Sigmoid colon (tissue), 7 donors: Measurements from ENCODE around the gene UBE2S. TPM values are rescaled to one million over a fixed set of nuclear protein-coding genes. Genes with fewer than 3 reads are reported as not detected.

ENCODE experiments used
- DNase-seq: peaks from one replicate; pipeline ENCODE4 v3.0.0-alpha.2; 2019
- H3K27ac ChIP-seq, 4 donors: fragments of 200-600 bp; sonication (generic); one replicate each; pipeline ENCODE4 v1.5.1; 2016 to 2019; ENCODE audit warnings: mild to moderate bottlenecking in 1 of 4
- H3K27me3 ChIP-seq, 3 donors: fragments of 200-600 bp; sonication (generic); one replicate each; pipeline ENCODE4 v1.5.1; 2019; ENCODE audit warnings: mild to moderate bottlenecking in 1 of 3
- H3K36me3 ChIP-seq, 4 donors: fragments of 200-600 bp; sonication (generic); one replicate each; pipeline ENCODE4 v1.5.1; 2016 to 2019
- H3K4me1 ChIP-seq, 4 donors: fragments of 200-600 bp; sonication (generic); one replicate each; pipeline ENCODE4 v1.5.1; 2017 to 2019
- H3K4me3 ChIP-seq, 4 donors: fragments of 200-600 bp; sonication (generic); one replicate each; pipeline ENCODE4 v1.5.1; 2017 to 2019; ENCODE audit warnings: mild to moderate bottlenecking in 2 of 4, moderate library complexity in 1 of 4
- H3K9me3 ChIP-seq, 4 donors: fragments of 200-600 bp in 3 of 4; sonication (generic) in 3 of 4; one replicate each; pipeline versions ENCODE4 v1.5.1 to v1.6.1; 2013 to 2019
- POLR2A ChIP-seq, 2 donors: fragments of 450-650 bp; IDR thresholded peaks; one replicate each; pipeline ENCODE4 v1.6.1; 2016; ENCODE audit warnings: antibody characterized with exemption in 2 of 2, mild to moderate bottlenecking in 2 of 2, moderate library complexity in 2 of 2
- WGBS, 2 donors: extraction: QIAGEN DNeasy Blood & Tissue Kit; methylation state at CpG; one replicate each; pipeline ENCODE4 v1.1.7; 2013; 5-methylcytosine and 5-hydroxymethylcytosine counted together
- intact Hi-C: fragments of 100-400 bp; cut with DNase I; formaldehyde crosslinking; loops from one replicate; pipeline ENCODE4 v1.15.1; 2023
- polyA plus RNA-seq, 3 donors: library from polyadenylated mRNA; stranded (reverse); fragments of 200-250 nt; gene quantifications; one replicate each; pipeline ENCODE4 v1.2.3, GENCODE V29; 2013
- total RNA-seq, 4 donors: library from RNA; depleted of rRNA; stranded (reverse); fragments of >200 nt; gene quantifications; one replicate each; pipeline ENCODE4 v1.1.0, GENCODE V29; 2016
- donor health status: healthy with polysubstance abuse.
- donor health status: Bipolar disorder and iron deficiency.
- donor health status: healthy.

UBE2S gene
- total and polyA plus RNA-seq, 7 donors: 6.6 to 32.6 (median 16.2) TPM

- Histone ChIP-seq H3K27me3 (peaks cover 28 to 62% (median 50%) of the 10 kb centered on the region in 3 donors), H3K36me3 (peaks cover 0 to 14% (median 4%) of the 10 kb centered on the region in 4 donors), H3K4me1 (peaks cover 0 to 19% (median 17%) of the 10 kb centered on the region in 4 donors), H3K9me3 (no peaks in the 10 kb centered on the region), H3K27ac (no peak overlapping the region), H3K4me3 (no peak overlapping the region)
- TF ChIP-seq POLR2A (IDR thresholded peaks at IDR 0.05): no peak
- DNase-seq: no peak
- WGBS, 2 donors: 58 to 67% methylated on average over 11 of the region's 11 CpGs
- intact Hi-C loops: no loop called here
Observed at GRCh38 chr19:55350620-55351315, 56.8 kb downstream of the UBE2S start.

Other genes starting within 250 kb of the UBE2S start
Only the 30 nearest of the 32 such genes appear.
- 1 to 10 TPM in 3 of 4 donors, under 1 TPM in 1; 0.99 to 7.8 (median 2.4) TPM for gene SYT5, start 227.5 kb downstream of the UBE2S start, total RNA-seq
- gene SYT5, start 227.5 kb downstream of the UBE2S start, polyA plus RNA-seq: 1 to 10 TPM in 2 of 3 donors, under 1 TPM in 1; 0.69 to 9.6 (median 1.6) TPM
- 1 to 10 TPM in 3 of 4 donors, under 1 TPM in 1; 0.95 to 4.3 (median 2.0) TPM for gene PTPRH, start 198.3 kb downstream of the UBE2S start, total RNA-seq
- 10 to 100 TPM; 31.2 to 61.3 (median 33.3) TPM for gene PTPRH, start 198.3 kb downstream of the UBE2S start, polyA plus RNA-seq
- gene TMEM86B, start 179.0 kb downstream of the UBE2S start, total RNA-seq: 1 to 10 TPM; 1.1 to 3.6 (median 1.8) TPM
- 1 to 10 TPM in 2 of 3 donors, under 1 TPM in 1; 0.69 to 7.9 (median 1.8) TPM for gene TMEM86B, start 179.0 kb downstream of the UBE2S start, polyA plus RNA-seq
- gene PPP6R1, start 148.8 kb downstream of the UBE2S start, total RNA-seq: 10 to 100 TPM; 17.1 to 46.8 (median 24.9) TPM
- gene PPP6R1, start 148.8 kb downstream of the UBE2S start, polyA plus RNA-seq: 10 to 100 TPM; 19.8 to 78.1 (median 22.9) TPM
- 10 to 100 TPM; 19.7 to 30.5 (median 23.8) TPM for gene HSPBP1, start 127.7 kb downstream of the UBE2S start, total RNA-seq
- gene HSPBP1, start 127.7 kb downstream of the UBE2S start, polyA plus RNA-seq: 10 to 100 TPM; 31.8 to 62.7 (median 32.4) TPM
- gene BRSK1, start 123.8 kb downstream of the UBE2S start, total RNA-seq: 10 to 100 TPM in 2 of 4 donors, 1 to 10 TPM in 2; 3.9 to 20.6 (median 10.8) TPM
- gene BRSK1, start 123.8 kb downstream of the UBE2S start, polyA plus RNA-seq: 1 to 10 TPM in 2 of 3 donors, not detected in 1; 2.9 to 4.2 TPM
- 1 to 10 TPM in 3 of 4 donors, not detected in 1; 2.4 to 6.1 (median 4.1) TPM for gene TMEM150B, start 82.4 kb downstream of the UBE2S start, total RNA-seq
- gene TMEM150B, start 82.4 kb downstream of the UBE2S start, polyA plus RNA-seq: 10 to 100 TPM in 2 of 3 donors, 1 to 10 TPM in 1; 8.4 to 18.7 (median 11.8) TPM
- gene KMT5C, start 67.9 kb downstream of the UBE2S start, total RNA-seq: 10 to 100 TPM in 2 of 4 donors, 1 to 10 TPM in 2; 7.5 to 12.7 (median 9.6) TPM
- gene KMT5C, start 67.9 kb downstream of the UBE2S start, polyA plus RNA-seq: 10 to 100 TPM in 1 of 3 donors, 1 to 10 TPM in 2; 3.0 to 14.8 (median 3.5) TPM
- under 1 TPM in 1 of 4 donors, not detected in 3; 0.16 TPM for gene COX6B2, start 53.1 kb downstream of the UBE2S start, total RNA-seq
- 1 to 10 TPM in 2 of 3 donors, under 1 TPM in 1; 0.60 to 3.8 (median 1.4) TPM for gene COX6B2, start 53.1 kb downstream of the UBE2S start, polyA plus RNA-seq
- gene GARIN5B, start 44.5 kb downstream of the UBE2S start, total RNA-seq: not detected
- not detected for gene GARIN5B, start 44.5 kb downstream of the UBE2S start, polyA plus RNA-seq
- 1 to 10 TPM in 1 of 4 donors, under 1 TPM in 1, not detected in 2; 0.81 to 4.4 TPM for gene IL11, start 37.3 kb downstream of the UBE2S start, total RNA-seq
- gene IL11, start 37.3 kb downstream of the UBE2S start, polyA plus RNA-seq: under 1 TPM in 1 of 3 donors, not detected in 2; 0.74 TPM
- not detected for gene TMEM190, start 31.0 kb downstream of the UBE2S start, total RNA-seq
- gene TMEM190, start 31.0 kb downstream of the UBE2S start, polyA plus RNA-seq: under 1 TPM in 1 of 3 donors, not detected in 2; 0.26 TPM
- gene TMEM238, start 23.5 kb downstream of the UBE2S start, total RNA-seq: 1 to 10 TPM in 1 of 4 donors, under 1 TPM in 2, not detected in 1; 0.54 to 1.7 (median 0.66) TPM
- gene TMEM238, start 23.5 kb downstream of the UBE2S start, polyA plus RNA-seq: under 1 TPM in 2 of 3 donors, not detected in 1; 0.90 to 0.92 TPM
- 100 to 1,000 TPM; 253 to 607 (median 503) TPM for gene RPL28, start 21.9 kb downstream of the UBE2S start, total RNA-seq
- gene RPL28, start 21.9 kb downstream of the UBE2S start, polyA plus RNA-seq: 1,000 to 10,000 TPM; 1,833 to 2,816 (median 2,129) TPM
- under 1 TPM in 3 of 4 donors, not detected in 1; 0.28 to 0.41 (median 0.36) TPM for gene SHISA7, start 35.5 kb upstream of the UBE2S start, total RNA-seq
- gene SHISA7, start 35.5 kb upstream of the UBE2S start, polyA plus RNA-seq: under 1 TPM in 1 of 3 donors, not detected in 2; 0.04 TPM
- gene ISOC2, start 53.9 kb upstream of the UBE2S start, total RNA-seq: 100 to 1,000 TPM in 2 of 4 donors, 10 to 100 TPM in 2; 90.3 to 114 (median 101) TPM
- gene ISOC2, start 53.9 kb upstream of the UBE2S start, polyA plus RNA-seq: 100 to 1,000 TPM; 147 to 173 (median 162) TPM
- gene C19orf85, start 57.0 kb upstream of the UBE2S start, total RNA-seq: not detected
- under 1 TPM in 1 of 3 donors, not detected in 2; 0.07 TPM for gene C19orf85, start 57.0 kb upstream of the UBE2S start, polyA plus RNA-seq
- 10 to 100 TPM in 1 of 4 donors, 1 to 10 TPM in 3; 1.4 to 15.0 (median 3.7) TPM for gene ZNF628, start 68.8 kb upstream of the UBE2S start, total RNA-seq
- 10 to 100 TPM in 1 of 3 donors, 1 to 10 TPM in 2; 1.8 to 10.1 (median 2.5) TPM for gene ZNF628, start 68.8 kb upstream of the UBE2S start, polyA plus RNA-seq
- 10 to 100 TPM in 1 of 4 donors, 1 to 10 TPM in 3; 6.4 to 10.5 (median 8.4) TPM for gene NAT14, start 77.4 kb upstream of the UBE2S start, total RNA-seq
- 10 to 100 TPM in 1 of 3 donors, 1 to 10 TPM in 2; 1.4 to 13.7 (median 2.4) TPM for gene NAT14, start 77.4 kb upstream of the UBE2S start, polyA plus RNA-seq
- gene SSC5D, start 80.6 kb upstream of the UBE2S start, total RNA-seq: 10 to 100 TPM in 3 of 4 donors, 1 to 10 TPM in 1; 9.9 to 66.7 (median 19.2) TPM
- 1 to 10 TPM in 2 of 3 donors, not detected in 1; 1.2 to 3.8 TPM for gene SSC5D, start 80.6 kb upstream of the UBE2S start, polyA plus RNA-seq
- not detected for gene SBK2, start 129.3 kb upstream of the UBE2S start, total RNA-seq
- gene SBK2, start 129.3 kb upstream of the UBE2S start, polyA plus RNA-seq: not detected
- gene SBK3, start 137.8 kb upstream of the UBE2S start, total RNA-seq: under 1 TPM in 1 of 4 donors, not detected in 3; 0.36 TPM
- under 1 TPM in 1 of 3 donors, not detected in 2; 0.23 TPM for gene SBK3, start 137.8 kb upstream of the UBE2S start, polyA plus RNA-seq
- 1 to 10 TPM; 1.4 to 3.0 (median 2.2) TPM for gene ZNF579, start 173.1 kb upstream of the UBE2S start, total RNA-seq
- gene ZNF579, start 173.1 kb upstream of the UBE2S start, polyA plus RNA-seq: 1 to 10 TPM in 2 of 3 donors, under 1 TPM in 1; 0.69 to 4.0 (median 1.8) TPM
- gene FIZ1, start 191.7 kb upstream of the UBE2S start, total RNA-seq: 1 to 10 TPM; 3.5 to 9.6 (median 9.1) TPM
- 1 to 10 TPM; 5.3 to 9.0 (median 7.2) TPM for gene FIZ1, start 191.7 kb upstream of the UBE2S start, polyA plus RNA-seq
- gene ZNF524, start 192.5 kb upstream of the UBE2S start, total RNA-seq: 10 to 100 TPM; 24.5 to 37.1 (median 31.3) TPM
- gene ZNF524, start 192.5 kb upstream of the UBE2S start, polyA plus RNA-seq: 10 to 100 TPM; 44.1 to 49.2 (median 45.5) TPM
- 1 to 10 TPM; 2.3 to 8.6 (median 3.4) TPM for gene ZNF865, start 197.9 kb upstream of the UBE2S start, total RNA-seq
- 1 to 10 TPM; 2.4 to 9.3 (median 3.0) TPM for gene ZNF865, start 197.9 kb upstream of the UBE2S start, polyA plus RNA-seq
- gene ZNF784, start 216.8 kb upstream of the UBE2S start, total RNA-seq: 1 to 10 TPM; 2.8 to 9.1 (median 3.7) TPM
- 1 to 10 TPM; 7.2 to 8.2 (median 7.2) TPM for gene ZNF784, start 216.8 kb upstream of the UBE2S start, polyA plus RNA-seq
- 10 to 100 TPM; 23.5 to 45.5 (median 31.1) TPM for gene ZNF580, start 233.2 kb upstream of the UBE2S start, total RNA-seq
- gene ZNF580, start 233.2 kb upstream of the UBE2S start, polyA plus RNA-seq: 10 to 100 TPM; 10.4 to 27.9 (median 13.8) TPM
- gene ZNF581, start 235.9 kb upstream of the UBE2S start, total RNA-seq: 10 to 100 TPM; 18.2 to 43.2 (median 24.5) TPM
- 10 to 100 TPM; 17.1 to 24.4 (median 23.4) TPM for gene ZNF581, start 235.9 kb upstream of the UBE2S start, polyA plus RNA-seq
- gene CCDC106, start 240.4 kb upstream of the UBE2S start, total RNA-seq: 10 to 100 TPM; 16.6 to 22.9 (median 20.2) TPM
- gene CCDC106, start 240.4 kb upstream of the UBE2S start, polyA plus RNA-seq: 10 to 100 TPM in 2 of 3 donors, 1 to 10 TPM in 1; 5.5 to 10.8 (median 10.0) TPM